Ishikawa (cell line): ENCODE measurements around the gene RAB6B.

Source experiments
- CEBPB ChIP-seq: IDR thresholded peaks from 2 replicates; pipeline ENCODE4 v1.6.1; 2012
- CREB1 ChIP-seq: IDR thresholded peaks from 2 replicates; pipeline ENCODE4 v1.6.1; 2012; ENCODE audit warnings: low read depth
- EGR1 ChIP-seq: IDR thresholded peaks from 2 replicates; pipeline ENCODE4 v1.6.1; 2012
- EP300 ChIP-seq: IDR thresholded peaks from 2 replicates; pipeline ENCODE4 v1.6.1; 2012; ENCODE audit warnings: borderline replicate concordance
- FOXM1 ChIP-seq: IDR thresholded peaks from 2 replicates; pipeline ENCODE4 v1.6.1; 2012; ENCODE audit warnings: low read depth, borderline replicate concordance
- MAX ChIP-seq: IDR thresholded peaks from 2 replicates; pipeline ENCODE4 v1.6.1; 2012
- NFIC ChIP-seq: IDR thresholded peaks from 2 replicates; pipeline ENCODE4 v1.6.1; 2012
- RAD21 ChIP-seq: IDR thresholded peaks from 2 replicates; pipeline ENCODE4 v1.6.1; 2012; ENCODE audit warnings: low read depth
- REST ChIP-seq: IDR thresholded peaks from 2 replicates; pipeline ENCODE4 v1.6.1; 2012; ENCODE audit warnings: low read depth, mild to moderate bottlenecking
- TAF1 ChIP-seq: IDR thresholded peaks from 2 replicates; pipeline ENCODE4 v1.6.1; 2012; ENCODE audit warnings: low read depth, mild to moderate bottlenecking
- YY1 ChIP-seq: IDR thresholded peaks from 2 replicates; pipeline ENCODE4 v1.6.1; 2012; ENCODE audit warnings: low read depth
- TF ChIP-seq, protein P1 (sequence below): IDR thresholded peaks from 2 replicates; pipeline ENCODE4 v1.6.1; 2012

DNA sequence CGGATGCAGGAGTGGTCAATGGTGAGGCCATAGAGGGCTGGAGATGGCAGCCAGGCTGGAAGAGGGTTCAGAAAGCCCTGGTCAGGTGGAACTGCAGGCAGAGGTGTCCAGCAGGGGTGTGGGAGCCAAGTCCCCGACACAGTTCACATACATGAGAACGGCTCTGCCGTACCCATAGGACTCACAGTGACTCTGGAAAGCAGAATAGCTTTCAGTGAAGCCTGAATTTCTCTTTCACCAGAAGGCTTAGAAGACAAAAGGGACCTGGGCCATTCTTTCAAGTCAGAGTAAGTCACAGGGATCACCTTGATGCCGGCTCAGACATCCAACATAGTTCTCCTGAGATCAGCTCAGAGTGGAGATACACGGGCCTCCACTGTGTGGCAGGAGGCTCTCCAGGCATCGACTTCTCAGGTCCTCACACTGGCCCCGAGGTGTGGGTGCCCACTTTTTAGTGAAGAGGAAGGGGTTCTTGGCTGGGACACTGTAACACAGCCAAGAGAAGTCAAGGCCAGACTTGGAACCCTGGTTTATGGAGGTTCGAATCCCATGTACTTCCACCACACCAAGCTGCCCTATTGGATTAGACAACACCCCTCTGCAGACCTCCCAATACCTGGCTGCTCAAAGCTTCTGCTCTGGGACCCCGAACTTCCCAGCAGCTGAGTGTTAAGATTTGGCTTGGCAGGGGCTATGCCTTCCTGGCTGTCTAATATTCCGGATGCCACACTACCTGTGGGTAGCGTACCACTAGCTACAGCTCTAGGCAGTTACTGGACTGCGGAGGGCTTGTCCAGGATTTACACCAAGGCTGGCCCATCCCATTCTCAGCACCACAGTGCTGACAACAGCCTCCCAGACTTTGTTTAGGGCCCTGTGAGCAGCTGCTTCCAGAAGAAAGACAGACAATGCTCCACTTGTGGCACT lies 40.4 kb upstream of the RAB6B start:
- TF ChIP-seq YY1 = no peak
- TF ChIP-seq MAX = no peak
- no peak for TF ChIP-seq EP300
- no peak for TF ChIP-seq FOXM1
- TF ChIP-seq RAD21 = no peak
- TF ChIP-seq TAF1 = no peak
- TF ChIP-seq, protein P1, sequence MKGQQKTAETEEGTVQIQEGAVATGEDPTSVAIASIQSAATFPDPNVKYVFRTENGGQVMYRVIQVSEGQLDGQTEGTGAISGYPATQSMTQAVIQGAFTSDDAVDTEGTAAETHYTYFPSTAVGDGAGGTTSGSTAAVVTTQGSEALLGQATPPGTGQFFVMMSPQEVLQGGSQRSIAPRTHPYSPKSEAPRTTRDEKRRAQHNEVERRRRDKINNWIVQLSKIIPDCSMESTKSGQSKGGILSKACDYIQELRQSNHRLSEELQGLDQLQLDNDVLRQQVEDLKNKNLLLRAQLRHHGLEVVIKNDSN = no peak
- no peak for TF ChIP-seq REST
- no peak for TF ChIP-seq EGR1
- TF ChIP-seq NFIC = no peak
- TF ChIP-seq CREB1 = no peak
- TF ChIP-seq CEBPB = no peak
